Activated T-cell treated with anti-CD3 and anti-CD28 coated beads, Interleukin-2, amount 50 U/mL, for 24 hours (primary cell): ENCODE data around the gene CDYL.

Experiments
- DNase-seq: peaks from one replicate; pipeline ENCODE4 v3.0.0-alpha.2; 2020
- H3K27ac Mint-ChIP-seq: 2 replicates; pipeline ENCODE4 v1.8.0; 2020; ENCODE audit warnings: mild to moderate bottlenecking, mixed read lengths
- H3K27me3 Mint-ChIP-seq: 2 replicates; pipeline ENCODE4 v1.8.0; 2020; ENCODE audit warnings: mixed read lengths
- H3K36me3 Mint-ChIP-seq: 2 replicates; pipeline ENCODE4 v1.8.0; 2020; ENCODE audit warnings: low read depth, mixed read lengths
- H3K4me1 Mint-ChIP-seq: 2 replicates; pipeline ENCODE4 v1.8.0; 2020; ENCODE audit warnings: low read depth, mixed read lengths
- H3K4me3 Mint-ChIP-seq: 2 replicates; pipeline ENCODE4 v1.8.0; 2020; ENCODE audit warnings: mild to moderate bottlenecking, moderate library complexity, mixed read lengths
- H3K9me3 Mint-ChIP-seq: 2 replicates; pipeline ENCODE4 v1.8.0; 2020; ENCODE audit warnings: mixed read lengths

CDYL gene

DNA sequence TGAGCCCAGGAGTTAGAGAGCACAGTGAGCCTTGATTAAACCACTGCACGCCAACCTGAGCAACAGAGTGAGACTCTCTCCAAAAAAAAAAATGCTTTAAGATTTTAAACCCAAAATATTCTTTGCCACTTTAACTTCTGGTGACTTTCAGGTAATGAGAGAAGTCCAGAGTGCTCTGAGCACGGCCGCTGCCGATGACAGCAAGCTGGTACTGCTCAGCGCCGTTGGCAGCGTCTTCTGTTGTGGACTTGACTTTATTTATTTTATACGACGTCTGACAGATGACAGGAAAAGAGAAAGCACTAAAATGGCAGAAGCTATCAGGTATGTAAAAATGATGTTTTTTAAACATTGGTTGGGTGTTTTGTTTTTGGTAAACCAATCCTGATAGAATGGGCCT is 161.2 kb downstream of the CDYL start:
- DNase-seq: no peak
- Mint-ChIP-seq H3K27me3 (no peaks in the 10 kb centered on the region), H3K27ac (no peak overlapping the region), H3K4me1 (peaks cover 77% of the 10 kb centered on the region), H3K9me3 (no peaks in the 10 kb centered on the region), H3K4me3 (no peak overlapping the region), H3K36me3 (peaks cover 57% of the 10 kb centered on the region)

- H3K4me3 Mint-ChIP-seq: no peak overlapping the region
- peaks cover 78% of the 10 kb centered on the region for H3K4me1 Mint-ChIP-seq
- H3K27ac Mint-ChIP-seq: no peak overlapping the region
- H3K27me3 Mint-ChIP-seq: no peaks in the 10 kb centered on the region
- DNase-seq: no peak
- peaks cover 70% of the 10 kb centered on the region for H3K36me3 Mint-ChIP-seq
- H3K9me3 Mint-ChIP-seq: no peaks in the 10 kb centered on the region
Observed at GRCh38 chr6:4939241-4939640, 163.0 kb downstream of the CDYL start.

- no peak for DNase-seq
- Mint-ChIP-seq H3K4me1 (peaks cover 67% of the 10 kb centered on the region), H3K27ac (no peak overlapping the region), H3K9me3 (no peaks in the 10 kb centered on the region), H3K36me3 (peaks cover 71% of the 10 kb centered on the region), H3K4me3 (no peak overlapping the region), H3K27me3 (no peaks in the 10 kb centered on the region)
Observed at GRCh38 chr6:4940416-4940815, 164.2 kb downstream of the CDYL start.

GRCh38 chr6:4941782-4942672 is 165.8 kb downstream of the CDYL start:
- Mint-ChIP-seq H3K9me3 (no peaks in the 10 kb centered on the region), H3K27ac (peak overlapping the region; percentile 89), H3K27me3 (no peaks in the 10 kb centered on the region), H3K36me3 (peaks cover 72% of the 10 kb centered on the region), H3K4me3 (no peak overlapping the region), H3K4me1 (peaks cover 53% of the 10 kb centered on the region)
- peak; percentile 53 for DNase-seq

DNA sequence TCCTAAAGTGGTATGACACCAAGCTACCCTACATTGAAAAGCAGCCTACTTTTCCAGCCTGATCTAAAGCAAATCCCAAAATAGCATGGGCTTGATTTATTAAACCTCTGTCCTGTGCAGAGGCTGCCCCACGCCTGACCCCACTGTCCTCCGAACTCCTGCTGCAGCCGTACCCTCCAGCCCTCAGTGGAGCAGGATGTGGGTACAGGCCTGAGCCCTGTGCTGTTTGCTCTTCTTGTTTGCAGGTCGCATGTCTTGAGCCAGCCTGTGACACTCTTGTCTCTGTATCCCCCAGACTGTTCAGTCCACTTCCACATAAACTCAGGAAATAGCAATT is 166.4 kb downstream of the CDYL start:
- Mint-ChIP-seq H3K27ac (peak overlapping the region; percentile 89), H3K9me3 (no peaks in the 10 kb centered on the region), H3K27me3 (no peaks in the 10 kb centered on the region), H3K4me3 (no peak overlapping the region), H3K4me1 (peaks cover 53% of the 10 kb centered on the region), H3K36me3 (peaks cover 69% of the 10 kb centered on the region)
- DNase-seq: no peak

- Mint-ChIP-seq H3K27ac (no peak overlapping the region), H3K4me1 (peaks cover 53% of the 10 kb centered on the region), H3K4me3 (no peak overlapping the region), H3K9me3 (no peaks in the 10 kb centered on the region), H3K27me3 (no peaks in the 10 kb centered on the region), H3K36me3 (peaks cover 71% of the 10 kb centered on the region)
- DNase-seq: no peak
Observed at GRCh38 chr6:4943716-4944115, 167.5 kb downstream of the CDYL start.

- Mint-ChIP-seq H3K27me3 (no peaks in the 10 kb centered on the region), H3K9me3 (no peaks in the 10 kb centered on the region), H3K36me3 (peaks cover 71% of the 10 kb centered on the region), H3K4me3 (no peak overlapping the region), H3K27ac (no peak overlapping the region), H3K4me1 (peaks cover 47% of the 10 kb centered on the region)
- DNase-seq: no peak
Observed at GRCh38 chr6:4944325-4944724, 168.1 kb downstream of the CDYL start.

- peaks cover 72% of the 10 kb centered on the region for H3K36me3 Mint-ChIP-seq
- H3K4me1 Mint-ChIP-seq: peaks cover 25% of the 10 kb centered on the region
- no peak for DNase-seq
- no peak overlapping the region for H3K27ac Mint-ChIP-seq
- no peaks in the 10 kb centered on the region for H3K9me3 Mint-ChIP-seq
- no peak overlapping the region for H3K4me3 Mint-ChIP-seq
- H3K27me3 Mint-ChIP-seq: no peaks in the 10 kb centered on the region
Observed at GRCh38 chr6:4946521-4946920, 170.3 kb downstream of the CDYL start.

DNA sequence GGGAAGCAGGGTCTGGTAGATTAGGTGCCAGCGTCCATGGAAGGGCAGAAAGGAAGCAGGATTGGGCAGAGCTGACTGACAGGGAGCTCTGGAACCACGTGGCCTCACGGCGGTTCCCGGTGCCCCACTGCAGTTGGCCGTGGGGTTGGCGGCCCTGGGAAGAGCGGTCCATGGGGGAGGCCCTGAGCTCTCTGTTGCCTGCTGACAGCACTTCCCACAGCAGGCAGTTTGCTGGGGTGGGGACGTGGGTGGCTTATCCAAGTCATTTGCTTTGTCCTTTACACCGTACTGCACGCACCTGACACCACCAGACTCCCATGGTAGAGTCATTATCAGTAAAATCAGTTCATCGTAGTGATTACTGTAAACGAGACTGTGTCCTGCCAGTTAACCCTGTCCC is 171.5 kb downstream of the CDYL start:
- Mint-ChIP-seq H3K36me3 (peaks cover 82% of the 10 kb centered on the region), H3K4me1 (peaks cover 13% of the 10 kb centered on the region), H3K27me3 (no peaks in the 10 kb centered on the region), H3K9me3 (no peaks in the 10 kb centered on the region), H3K27ac (no peak overlapping the region), H3K4me3 (no peak overlapping the region)
- DNase-seq: no peak

DNA sequence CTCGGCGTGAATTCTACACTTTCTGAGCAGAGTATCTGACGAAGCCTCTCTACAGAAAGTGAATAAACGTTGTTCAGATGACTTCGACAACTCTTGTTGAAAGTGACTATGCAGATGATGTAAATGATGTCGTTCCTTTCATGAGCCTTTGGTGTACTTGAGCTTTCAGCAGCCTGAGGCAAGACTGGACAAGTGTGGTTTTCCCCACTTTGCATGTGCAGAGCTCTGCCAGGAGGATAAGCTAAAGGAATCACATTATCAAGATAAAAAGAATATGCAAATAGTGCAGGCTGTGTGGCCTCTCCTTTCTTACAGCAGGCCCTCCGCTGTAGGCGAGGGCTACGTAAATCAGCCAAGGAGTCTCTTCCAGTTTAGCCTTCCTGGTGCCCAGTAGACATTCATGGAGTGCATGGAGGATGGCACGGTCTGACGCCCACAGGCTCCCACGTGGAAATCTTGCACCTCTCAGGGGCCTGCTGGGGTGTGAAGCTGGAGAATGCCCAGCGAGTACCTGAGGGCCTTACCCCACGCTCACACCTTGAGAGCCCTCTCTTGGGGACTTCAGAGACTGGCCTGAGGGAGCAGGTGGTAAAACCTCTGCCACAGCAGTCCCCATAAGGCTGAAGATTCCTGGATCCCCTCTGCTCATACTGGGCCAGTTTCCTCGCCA is 172.7 kb downstream of the CDYL start:
- no peaks in the 10 kb centered on the region for H3K9me3 Mint-ChIP-seq
- H3K36me3 Mint-ChIP-seq: peaks cover 82% of the 10 kb centered on the region
- no peak for DNase-seq
- H3K4me1 Mint-ChIP-seq: peaks cover 2% of the 10 kb centered on the region
- no peaks in the 10 kb centered on the region for H3K27me3 Mint-ChIP-seq
- H3K4me3 Mint-ChIP-seq: no peak overlapping the region
- H3K27ac Mint-ChIP-seq: no peak overlapping the region

- Mint-ChIP-seq H3K4me3 (no peak overlapping the region), H3K4me1 (no peaks in the 10 kb centered on the region), H3K9me3 (no peaks in the 10 kb centered on the region), H3K27ac (no peak overlapping the region), H3K27me3 (no peaks in the 10 kb centered on the region), H3K36me3 (peaks cover 80% of the 10 kb centered on the region)
- no peak for DNase-seq
Observed at GRCh38 chr6:4950076-4950475, 173.9 kb downstream of the CDYL start.

- no peaks in the 10 kb centered on the region for H3K9me3 Mint-ChIP-seq
- H3K4me3 Mint-ChIP-seq: no peak overlapping the region
- H3K27ac Mint-ChIP-seq: no peak overlapping the region
- H3K27me3 Mint-ChIP-seq: no peaks in the 10 kb centered on the region
- peaks cover 80% of the 10 kb centered on the region for H3K36me3 Mint-ChIP-seq
- no peaks in the 10 kb centered on the region for H3K4me1 Mint-ChIP-seq
- DNase-seq: no peak
Observed at GRCh38 chr6:4950836-4951533, 174.8 kb downstream of the CDYL start.

- H3K9me3 Mint-ChIP-seq: no peaks in the 10 kb centered on the region
- H3K27ac Mint-ChIP-seq: no peak overlapping the region
- no peaks in the 10 kb centered on the region for H3K27me3 Mint-ChIP-seq
- no peak overlapping the region for H3K4me3 Mint-ChIP-seq
- no peaks in the 10 kb centered on the region for H3K4me1 Mint-ChIP-seq
- peaks cover 69% of the 10 kb centered on the region for H3K36me3 Mint-ChIP-seq
- DNase-seq: no peak
Observed at GRCh38 chr6:4953440-4953839, 177.2 kb downstream of the CDYL start.

DNA sequence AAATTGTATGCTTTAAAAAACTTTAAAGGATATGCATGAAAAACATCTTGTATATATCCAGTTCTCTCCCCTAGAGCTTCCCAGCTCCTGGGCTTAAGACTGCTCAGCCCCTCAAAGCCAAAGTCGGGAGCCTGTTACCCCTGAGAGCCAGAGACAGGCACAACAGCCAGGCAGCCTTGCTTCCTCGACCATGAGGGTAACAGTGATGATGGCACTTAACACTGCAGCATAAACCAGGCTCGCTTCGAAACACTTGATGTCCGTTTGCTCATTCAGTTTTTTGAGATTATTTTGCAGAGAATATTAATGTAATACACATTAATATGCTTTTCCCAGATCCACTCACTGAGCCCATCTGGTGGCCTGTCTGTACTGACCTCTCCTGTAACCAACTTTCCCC is 180.4 kb downstream of the CDYL start:
- no peak for DNase-seq
- no peaks in the 10 kb centered on the region for H3K27me3 Mint-ChIP-seq

More for the DNA sequence above, 180.4 kb downstream of the CDYL start:
- Mint-ChIP-seq H3K4me3 (no peak overlapping the region), H3K4me1 (no peaks in the 10 kb centered on the region), H3K9me3 (no peaks in the 10 kb centered on the region), H3K36me3 (peaks cover 46% of the 10 kb centered on the region), H3K27ac (no peak overlapping the region)
